HepG2 (cell line): ENCODE measurements around the gene SEMA3B. TPM values are rescaled to one million over a fixed set of nuclear protein-coding genes. Genes with fewer than 3 reads are reported as not detected.

ENCODE experiments used
- ATAC-seq: fragments of 200-7000 bp; cut with Tn5 transposase; 3 replicates; pipeline ENCODE4 v1.9.1; 2020; ENCODE audit warnings: mild to moderate bottlenecking, moderate library complexity
- BruUV-seq: library from RNA; stranded (reverse); fragments of 400-500 nt; replicated peaks from 2 replicates; lab custom pipeline; 2021; lab: Mats Ljungman, UMichigan
- CTCF ChIA-PET: fragments of 300-600 bp; formaldehyde crosslinking; extraction: SDS; loops from one replicate; lab custom pipeline; 2021; ENCODE audit warnings: low total read pairs, inconsistent platforms, low intra/inter-chr PET ratio; lab: Yijun Ruan, JAX
- POLR2A ChIA-PET: fragments of 350-600 bp; sonication (Branson Sonifier 250); formaldehyde crosslinking; loops from one replicate; lab custom pipeline; 2020; ENCODE audit warnings: antibody characterized with exemption, inconsistent platforms; lab: Yijun Ruan, JAX
- DNase-seq: peaks from one replicate; pipeline ENCODE4 v3.0.0-alpha.2; 2015; ENCODE audit warnings: low spot score
- FAIRE-seq: peaks from 3 replicates; lab custom pipeline; 2011; peaks lifted over from hg19 to GRCh38; lab: Jason Lieb, UNC
- H2AFZ ChIP-seq: one replicate; pipeline ENCODE4 v1.6.1; 2011; ENCODE audit warnings: low read length, inconsistent platforms
- H3K27ac ChIP-seq: fragments of 300-600 bp; 3 replicates; pipeline ENCODE4 v1.8.0; 2011; ENCODE audit warnings: mixed run types, mild to moderate bottlenecking, mixed read lengths, low read length, inconsistent platforms; ENCODE audit not compliant: insufficient read depth; ENCODE audit errors: extremely low read length
- H3K27me3 ChIP-seq, 2 experiments: fragments of 200-600 bp in 1 of 2; 2 replicates in 1 of 2; 3 replicates in 1 of 2; pipeline versions ENCODE4 v1.6.0 to v1.8.0; 2011; ENCODE audit warnings: low read length in 2 of 2, mild to moderate bottlenecking in 2 of 2, moderate library complexity in 2 of 2, inconsistent platforms in 1 of 2; ENCODE audit not compliant: insufficient read depth in 2 of 2, control insufficient read depth in 1 of 2
- H3K36me3 ChIP-seq, 2 experiments: fragments of 200-600 bp in 1 of 2; replicated peaks in 1 of 2; 2 replicates in 1 of 2; 3 replicates in 1 of 2; pipeline versions ENCODE4 v1.5.1 to v1.8.0; 2011; ENCODE audit warnings: low read length in 2 of 2, inconsistent platforms in 1 of 2; ENCODE audit not compliant: insufficient read depth in 2 of 2, control insufficient read depth in 1 of 2
- H3K4me1 ChIP-seq: 2 replicates; pipeline ENCODE4 v1.5.1; 2012; ENCODE audit warnings: low read length, inconsistent platforms; ENCODE audit not compliant: insufficient read depth
- H3K4me2 ChIP-seq: 2 replicates; pipeline ENCODE4 v1.6.0; 2011; ENCODE audit warnings: low read depth, low read length, inconsistent platforms
- H3K4me3 ChIP-seq, 3 experiments: fragments of 200-600 bp in 1 of 3; sonication (generic), shearing (Covaris generic) in 1 of 3; replicated peaks in 1 of 3; 2 replicates each; pipeline ENCODE4 v1.5.1; 2011 to 2016; ENCODE audit warnings: low read length in 3 of 3, inconsistent platforms in 2 of 3, low read depth in 2 of 3, mild to moderate bottlenecking in 2 of 3, control low read depth in 1 of 3, mixed read lengths in 1 of 3; ENCODE audit not compliant: insufficient read depth in 1 of 3
- H3K79me2 ChIP-seq: one replicate; pipeline ENCODE4 v1.6.1; 2011; ENCODE audit warnings: low read length, inconsistent platforms; ENCODE audit not compliant: insufficient read depth
- H3K9ac ChIP-seq: 2 replicates; pipeline ENCODE4 v1.6.0; 2011; ENCODE audit warnings: mild to moderate bottlenecking, low read depth, low read length, inconsistent platforms; ENCODE audit not compliant: insufficient read depth
- H3K9me3 ChIP-seq: 2 replicates; pipeline ENCODE4 v1.5.1; 2012; ENCODE audit warnings: mild to moderate bottlenecking, low read length
- H4K20me1 ChIP-seq: 2 replicates; pipeline ENCODE4 v1.6.0; 2011; ENCODE audit warnings: inconsistent platforms, mild to moderate bottlenecking, low read length, moderate library complexity; ENCODE audit not compliant: insufficient read depth
- ARID2 ChIP-seq: sonication (generic); formaldehyde crosslinking; IDR thresholded peaks from 2 replicates; pipeline ENCODE4 v1.8.1; 2022; ENCODE audit warnings: mild to moderate bottlenecking, missing genetic modification reagents, borderline replicate concordance
- FOSL2 ChIP-seq: sonication (generic); formaldehyde crosslinking; IDR thresholded peaks from 2 replicates; pipeline ENCODE4 v1.4.0; 2020; ENCODE audit warnings: missing genetic modification reagents
- FOXM1 ChIP-seq: sonication (generic); formaldehyde crosslinking; IDR thresholded peaks from 2 replicates; pipeline ENCODE4 v1.5.0; 2020; ENCODE audit warnings: missing genetic modification reagents
- GLMP ChIP-seq: sonication (generic); formaldehyde crosslinking; IDR thresholded peaks from 2 replicates; pipeline ENCODE4 v1.9.0; 2021; ENCODE audit warnings: missing genetic modification reagents, mild to moderate bottlenecking, borderline replicate concordance
- KDM5B ChIP-seq: sonication (generic); formaldehyde crosslinking; IDR thresholded peaks from 2 replicates; pipeline ENCODE4 v1.4.0; 2020; ENCODE audit warnings: missing genetic modification reagents, mild to moderate bottlenecking, borderline replicate concordance
- LCORL ChIP-seq, 2 experiments: fragments of 450-650 bp in 1 of 2; sonication (generic) in 1 of 2; formaldehyde crosslinking in 1 of 2; IDR thresholded peaks; 2 replicates each; pipeline versions ENCODE4 v1.5.0 to v1.6.1; 2017 to 2020; ENCODE audit warnings: antibody characterized with exemption in 1 of 2, missing genetic modification reagents in 1 of 2
- MXD1 ChIP-seq: sonication (generic); formaldehyde crosslinking; IDR thresholded peaks from 2 replicates; pipeline ENCODE4 v1.4.0; 2020; ENCODE audit warnings: mild to moderate bottlenecking, missing genetic modification reagents
- POLR2AphosphoS5 ChIP-seq: IDR thresholded peaks from 2 replicates; pipeline ENCODE4 v1.6.1; 2012; ENCODE audit warnings: low read depth, low read length
- TBX3 ChIP-seq: fragments of 450-650 bp; IDR thresholded peaks from 2 replicates; pipeline ENCODE4 v1.6.1; 2017; ENCODE audit warnings: antibody characterized with exemption, mild to moderate bottlenecking, inconsistent platforms, borderline replicate concordance
- WIZ ChIP-seq: sonication (generic); formaldehyde crosslinking; IDR thresholded peaks from 2 replicates; pipeline ENCODE4 v1.5.1; 2020; ENCODE audit warnings: mild to moderate bottlenecking, missing genetic modification reagents
- ZBTB38 ChIP-seq: sonication (generic); formaldehyde crosslinking; IDR thresholded peaks from 2 replicates; pipeline ENCODE4 v1.5.1; 2020; ENCODE audit warnings: mild to moderate bottlenecking, missing genetic modification reagents
- ZNF24 ChIP-seq: fragments of 450-650 bp; IDR thresholded peaks from 2 replicates; pipeline ENCODE4 v1.6.1; 2017; ENCODE audit warnings: antibody characterized with exemption, mild to moderate bottlenecking
- ZNF7 ChIP-seq: IDR thresholded peaks from 2 replicates; pipeline ENCODE4 v1.6.1; 2016; ENCODE audit warnings: missing biosample characterization, missing genetic modification reagents
- ZNF703 ChIP-seq: sonication (generic); formaldehyde crosslinking; IDR thresholded peaks from 2 replicates; pipeline ENCODE4 v1.5.1; 2020; ENCODE audit warnings: missing genetic modification reagents, mild to moderate bottlenecking, moderate library complexity, borderline replicate concordance
- WGBS: methylation state at CpG from one replicate; pipeline ENCODE4 v1.1.6; 2017; ENCODE audit warnings: low lambda C conversion rate; 5-methylcytosine and 5-hydroxymethylcytosine counted together
- in situ Hi-C: cut with HindIII; loops from 2 replicates; pipeline ENCODE4 v1.10.0; 2017; ENCODE audit warnings: low pct_unique_long_range_greater_than_20kb; ENCODE audit not compliant: extremely low pct_ligation_motif_present
- intact Hi-C: fragments of 100-400 bp; cut with micrococcal nuclease; formaldehyde crosslinking; loops from one replicate; pipeline ENCODE4 v1.10.0; 2022; ENCODE audit not compliant: unreplicated experiment
- polyA plus RNA-seq, 8 experiments: library from polyadenylated mRNA; depleted of rRNA in 3 of 8; stranded (reverse) in 7 of 8; unstranded in 1 of 8; fragments of >200 nt; fragmentation: Illumina TruSeq in 4 of 8; extraction: Trizol in 4 of 8; gene quantifications; 2 replicates each; pipeline versions ENCODE4 v1.2.1 to v1.2.3, GENCODE V29; 2011 to 2016; ENCODE audit warnings: low read depth in 4 of 8, missing spikeins in 1 of 8, mixed read lengths in 1 of 8; ENCODE audit not compliant: insufficient read depth in 1 of 8
- total RNA-seq, 5 experiments: library from RNA; depleted of rRNA; stranded (reverse); fragments of >200 nt; fragmentation: Illumina TruSeq; extraction: Trizol; gene quantifications; 2 replicates each; pipeline ENCODE4 v1.2.3, GENCODE V29; 2016; ENCODE audit warnings: low read depth in 1 of 5
- TF ChIP-seq, protein P1 (sequence below): sonication (generic); formaldehyde crosslinking; IDR thresholded peaks from 2 replicates; pipeline ENCODE4 v1.5.0; 2020; ENCODE audit warnings: mild to moderate bottlenecking, missing genetic modification reagents
- TF ChIP-seq, protein P2 (sequence below): IDR thresholded peaks from 2 replicates; pipeline ENCODE4 v1.6.1; 2012; ENCODE audit warnings: low read depth, low read length, improper control_type of control experiment
- TF ChIP-seq, protein P3 (sequence below): sonication (generic); formaldehyde crosslinking; IDR thresholded peaks from 2 replicates; pipeline ENCODE4 v1.4.0; 2020; ENCODE audit warnings: mild to moderate bottlenecking, missing genetic modification reagents

SEMA3B gene
- total and polyA plus RNA-seq, 2 of the 13 experiments (the other 11 are each of a cell fraction or from before 2014, with no cell fraction given), result 93.2 to 158 TPM

- FAIRE-seq (no peak), ATAC-seq (no peak), DNase-seq (no peak)
- no peaks in the 10 kb centered on the region for H4K20me1 ChIP-seq
- peaks cover 45% of the 10 kb centered on the region for H3K4me1 ChIP-seq
- H3K9ac ChIP-seq, result no peak overlapping the region
- no peak overlapping the region for H3K4me3 ChIP-seq
- WGBS, result 91% methylated on average over 7 of the region's 9 CpGs
- H3K27ac ChIP-seq, result no peak overlapping the region
- peaks cover 25% of the 10 kb centered on the region for H3K79me2 ChIP-seq
- no TSS peak for BruUV-seq
- peaks cover 16 to 32% of the 10 kb centered on the region in 2 experiments for H3K36me3 ChIP-seq
- no peaks in the 10 kb centered on the region for H3K9me3 ChIP-seq
- ChIA-PET POLR2A (interaction anchor here (1.3 to 13.0 kb wide), 2 partner anchors 11 to 16 kb away, joined by 3 to 222 read pairs; partner anchors contain the start of genes HYAL1, HYAL3, NAA80 and TUSC2), CTCF (no interaction called here)
- in situ Hi-C loops, result no loop called here
- no peak overlapping the region for H2AFZ ChIP-seq
- no peak overlapping the region for H3K4me2 ChIP-seq
- no peaks in the 10 kb centered on the region; a peak in 1 of 5 replicates for H3K27me3 ChIP-seq
- intact Hi-C loops, result no loop called here
- TF ChIP-seq LCORL (IDR thresholded peaks at IDR 0.05), result no peak
- no peak for TF ChIP-seq LCORL (CRISPR knock-in tag; IDR thresholded peaks at IDR 0.05)
- TF ChIP-seq GLMP (CRISPR knock-in tag), result no peak
- TF ChIP-seq ZNF24, result no peak
- TF ChIP-seq WIZ (CRISPR knock-in tag), result no peak
- no peak for TF ChIP-seq ZNF703
- TF ChIP-seq MXD1 (CRISPR knock-in tag), result no peak; the same call in 1 of the 2 replicates
- TF ChIP-seq ZBTB38 (CRISPR knock-in tag), result no peak
- TF ChIP-seq, protein P1, sequence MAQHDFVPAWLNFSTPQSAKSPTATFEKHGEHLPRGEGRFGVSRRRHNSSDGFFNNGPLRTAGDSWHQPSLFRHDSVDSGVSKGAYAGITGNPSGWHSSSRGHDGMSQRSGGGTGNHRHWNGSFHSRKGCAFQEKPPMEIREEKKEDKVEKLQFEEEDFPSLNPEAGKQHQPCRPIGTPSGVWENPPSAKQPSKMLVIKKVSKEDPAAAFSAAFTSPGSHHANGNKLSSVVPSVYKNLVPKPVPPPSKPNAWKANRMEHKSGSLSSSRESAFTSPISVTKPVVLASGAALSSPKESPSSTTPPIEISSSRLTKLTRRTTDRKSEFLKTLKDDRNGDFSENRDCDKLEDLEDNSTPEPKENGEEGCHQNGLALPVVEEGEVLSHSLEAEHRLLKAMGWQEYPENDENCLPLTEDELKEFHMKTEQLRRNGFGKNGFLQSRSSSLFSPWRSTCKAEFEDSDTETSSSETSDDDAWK (CRISPR knock-in tag), result no peak
- TF ChIP-seq, protein P2, sequence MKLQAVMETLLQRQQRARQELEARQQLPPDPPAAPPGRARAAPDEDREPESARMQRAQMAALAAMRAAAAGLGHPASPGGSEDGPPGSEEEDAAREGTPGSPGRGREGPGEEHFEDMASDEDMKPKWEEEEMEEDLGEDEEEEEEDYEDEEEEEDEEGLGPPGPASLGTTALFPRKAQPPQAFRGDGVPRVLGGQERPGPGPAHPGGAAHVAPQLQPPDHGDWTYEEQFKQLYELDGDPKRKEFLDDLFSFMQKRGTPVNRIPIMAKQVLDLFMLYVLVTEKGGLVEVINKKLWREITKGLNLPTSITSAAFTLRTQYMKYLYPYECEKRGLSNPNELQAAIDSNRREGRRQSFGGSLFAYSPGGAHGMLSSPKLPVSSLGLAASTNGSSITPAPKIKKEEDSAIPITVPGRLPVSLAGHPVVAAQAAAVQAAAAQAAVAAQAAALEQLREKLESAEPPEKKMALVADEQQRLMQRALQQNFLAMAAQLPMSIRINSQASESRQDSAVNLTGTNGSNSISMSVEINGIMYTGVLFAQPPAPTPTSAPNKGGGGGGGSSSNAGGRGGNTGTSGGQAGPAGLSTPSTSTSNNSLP, result no peak
- TF ChIP-seq, protein P3, sequence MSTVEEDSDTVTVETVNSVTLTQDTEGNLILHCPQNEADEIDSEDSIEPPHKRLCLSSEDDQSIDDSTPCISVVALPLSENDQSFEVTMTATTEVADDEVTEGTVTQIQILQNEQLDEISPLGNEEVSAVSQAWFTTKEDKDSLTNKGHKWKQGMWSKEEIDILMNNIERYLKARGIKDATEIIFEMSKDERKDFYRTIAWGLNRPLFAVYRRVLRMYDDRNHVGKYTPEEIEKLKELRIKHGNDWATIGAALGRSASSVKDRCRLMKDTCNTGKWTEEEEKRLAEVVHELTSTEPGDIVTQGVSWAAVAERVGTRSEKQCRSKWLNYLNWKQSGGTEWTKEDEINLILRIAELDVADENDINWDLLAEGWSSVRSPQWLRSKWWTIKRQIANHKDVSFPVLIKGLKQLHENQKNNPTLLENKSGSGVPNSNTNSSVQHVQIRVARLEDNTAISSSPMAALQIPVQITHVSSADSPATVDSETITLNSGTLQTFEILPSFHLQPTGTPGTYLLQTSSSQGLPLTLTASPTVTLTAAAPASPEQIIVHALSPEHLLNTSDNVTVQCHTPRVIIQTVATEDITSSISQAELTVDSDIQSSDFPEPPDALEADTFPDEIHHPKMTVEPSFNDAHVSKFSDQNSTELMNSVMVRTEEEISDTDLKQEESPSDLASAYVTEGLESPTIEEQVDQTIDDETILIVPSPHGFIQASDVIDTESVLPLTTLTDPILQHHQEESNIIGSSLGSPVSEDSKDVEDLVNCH, result no peak
- TF ChIP-seq ZNF7 (CRISPR knock-in tag), result no peak
- TF ChIP-seq KDM5B, result 0 out of 2 replicates have a peak, but pooled peaks have one; percentile 32
- TF ChIP-seq TBX3, result no peak
- TF ChIP-seq POLR2AphosphoS5, result no peak
- no peak for TF ChIP-seq FOXM1
- peak; percentile 68 for TF ChIP-seq FOSL2
- TF ChIP-seq ARID2, result no peak
Measured at GRCh38 chr3:50316657-50317242, 47.8 kb downstream of the SEMA3B start.
